GM23338 (cell line): ENCODE data around the gene FAM227A. TPM values are rescaled to one million over a fixed set of nuclear protein-coding genes. Genes with fewer than 3 reads are reported as not detected.

Experiments
- ATAC-seq: fragments of 200-7000 bp; cut with Tn5 transposase; 3 replicates; pipeline ENCODE4 v1.9.1; 2020
- DNase-seq: peaks from one replicate; pipeline ENCODE4 v3.0.0-alpha.2; 2015; ENCODE audit warnings: low spot score
- H2AFZ ChIP-seq: fragments of 200-600 bp; sonication (generic); 2 replicates; pipeline ENCODE4 v1.8.0; 2016; ENCODE audit warnings: antibody characterized with exemption, mild to moderate bottlenecking, moderate library complexity
- H3F3A ChIP-seq: fragments of 200-600 bp; sonication (generic); replicated peaks from 2 replicates; pipeline ENCODE4 v1.8.0; 2017; ENCODE audit warnings: antibody characterized with exemption, mixed run types, low read depth
- H3K27ac ChIP-seq: fragments of 200-600 bp; sonication (generic); 2 replicates; pipeline ENCODE4 v1.6.1; 2016; ENCODE audit warnings: low read depth
- H3K27me3 ChIP-seq: fragments of 200-600 bp; sonication (generic); 2 replicates; pipeline ENCODE4 v1.8.0; 2016; ENCODE audit warnings: mild to moderate bottlenecking, mixed run types, moderate library complexity; ENCODE audit not compliant: insufficient read depth
- H3K36me3 ChIP-seq: fragments of 200-600 bp; sonication (generic); 2 replicates; pipeline ENCODE4 v1.8.0; 2016; ENCODE audit warnings: mild to moderate bottlenecking; ENCODE audit not compliant: insufficient read depth
- H3K4me1 ChIP-seq: fragments of 200-600 bp; sonication (generic); 2 replicates; pipeline ENCODE4 v1.8.0; 2016; ENCODE audit warnings: mild to moderate bottlenecking, moderate library complexity; ENCODE audit not compliant: insufficient read depth
- H3K4me2 ChIP-seq: fragments of 200-600 bp; sonication (generic); 2 replicates; pipeline ENCODE4 v1.7.1; 2017; ENCODE audit warnings: mixed run types
- H3K4me3 ChIP-seq: fragments of 200-600 bp; sonication (generic); 2 replicates; pipeline ENCODE4 v1.6.1; 2016; ENCODE audit warnings: mixed run types
- H3K79me2 ChIP-seq: fragments of 200-600 bp; sonication (generic); replicated peaks from 2 replicates; pipeline ENCODE4 v1.8.0; 2017; ENCODE audit warnings: mild to moderate bottlenecking; ENCODE audit not compliant: insufficient read depth
- H3K9me2 ChIP-seq: fragments of 200-600 bp; sonication (generic); 2 replicates; pipeline ENCODE4 v1.8.0; 2017; ENCODE audit not compliant: insufficient read depth
- H4K20me1 ChIP-seq: fragments of 200-600 bp; sonication (generic); replicated peaks from 2 replicates; pipeline ENCODE4 v1.8.0; 2017; ENCODE audit warnings: mild to moderate bottlenecking; ENCODE audit not compliant: insufficient read depth
- H3K27ac Mint-ChIP-seq: 2 replicates; pipeline ENCODE4 v1.8.0; 2020; ENCODE audit warnings: inconsistent platforms, mild to moderate bottlenecking, moderate library complexity, mixed read lengths
- H3K27me3 Mint-ChIP-seq: 3 replicates; pipeline ENCODE4 v1.8.0; 2022; ENCODE audit warnings: low read depth, mild to moderate bottlenecking, moderate library complexity, mixed read lengths, inconsistent platforms; ENCODE audit not compliant: insufficient read depth, poor library complexity
- H3K36me3 Mint-ChIP-seq: 3 replicates; pipeline ENCODE4 v1.8.0; 2021; ENCODE audit warnings: low read depth, mild to moderate bottlenecking, inconsistent platforms, moderate library complexity, mixed read lengths
- H3K4me1 Mint-ChIP-seq: 3 replicates; pipeline ENCODE4 v1.8.0; 2020; ENCODE audit warnings: mild to moderate bottlenecking, inconsistent platforms, mixed read lengths
- H3K4me3 Mint-ChIP-seq: 3 replicates; pipeline ENCODE4 v1.8.0; 2021; ENCODE audit warnings: moderate library complexity, mild to moderate bottlenecking, inconsistent platforms, mixed read lengths
- H3K9me3 Mint-ChIP-seq: 3 replicates; pipeline ENCODE4 v1.8.0; 2020; ENCODE audit warnings: moderate library complexity, mild to moderate bottlenecking, inconsistent platforms, mixed read lengths
- CTCF ChIP-seq, 2 experiments: fragments of 200-600 bp in 1 of 2; sonication (generic) in 1 of 2; conservative IDR thresholded peaks; 2 replicates each; pipeline versions ENCODE4 v1.5.1 to v1.6.1; 2016 to 2017; ENCODE audit warnings: antibody characterized with exemption in 2 of 2, low read depth in 2 of 2, mild to moderate bottlenecking in 2 of 2, moderate library complexity in 1 of 2
- ETS1 ChIP-seq: IDR thresholded peaks from 2 replicates; pipeline ENCODE4 v1.6.1; 2016; ENCODE audit warnings: antibody characterized with exemption
- EZH2 ChIP-seq: fragments of 200-600 bp; sonication (generic); IDR thresholded peaks from one replicate; pipeline ENCODE4 v1.8.0; 2017; ENCODE audit warnings: antibody characterized with exemption, mild to moderate bottlenecking, low read depth; ENCODE audit not compliant: unreplicated experiment
- NANOG ChIP-seq: IDR thresholded peaks from 2 replicates; pipeline ENCODE4 v1.6.1; 2016; ENCODE audit warnings: antibody characterized with exemption, borderline replicate concordance
- POLR2AphosphoS5 ChIP-seq: IDR thresholded peaks from 2 replicates; pipeline ENCODE4 v1.6.1; 2016; ENCODE audit warnings: antibody characterized with exemption, low read depth
- REST ChIP-seq: IDR thresholded peaks from one replicate; pipeline ENCODE4 v1.6.1; 2018; ENCODE audit warnings: antibody characterized with exemption; ENCODE audit not compliant: unreplicated experiment
- ZNF114 ChIP-seq: fragments of 250-450 bp; sonication (Bioruptor Pico); IDR thresholded peaks from 2 replicates; pipeline ENCODE4 v1.5.0; 2020; ENCODE audit warnings: mild to moderate bottlenecking, moderate library complexity
- ZNF331 ChIP-seq: fragments of 250-450 bp; sonication (Bioruptor Pico); IDR thresholded peaks from 2 replicates; pipeline ENCODE4 v1.5.0; 2020; ENCODE audit warnings: low read depth, mild to moderate bottlenecking, moderate library complexity
- ZNF462 ChIP-seq: fragments of 250-450 bp; sonication (Bioruptor Pico); IDR thresholded peaks from 2 replicates; pipeline ENCODE4 v1.5.0; 2020; ENCODE audit warnings: mild to moderate bottlenecking, moderate library complexity
- polyA plus RNA-seq: library from polyadenylated mRNA; unstranded; fragments of >200 nt; fragmentation: Nextera tagmentation; extraction: Ambion mirVana; gene quantifications from 2 replicates; pipeline ENCODE4 v1.2.1, GENCODE V29; 2016
- total RNA-seq: library from RNA; depleted of rRNA; stranded (reverse); fragments of >200 nt; shearing (Covaris generic); gene quantifications from 2 replicates; pipeline ENCODE4 v1.2.3, GENCODE V29; 2014

FAM227A gene
- total and polyA plus RNA-seq, 2 experiments from 2014 or later, result 5.8 to 11.0 TPM

- Histone ChIP-seq H3K27ac (no peak overlapping the region), H3K36me3 (no peaks in the 10 kb centered on the region), H3K4me3 (no peak overlapping the region), H4K20me1 (no peaks in the 10 kb centered on the region), H3K27me3 (no peaks in the 10 kb centered on the region), H3K9me2 (no peaks in the 10 kb centered on the region), H3K4me1 (no peaks in the 10 kb centered on the region), H3K4me2 (no peak overlapping the region), H2AFZ (no peak overlapping the region), H3F3A (no peaks in the 10 kb centered on the region), H3K79me2 (no peaks in the 10 kb centered on the region)
- Mint-ChIP-seq H3K27me3 (no peaks in the 10 kb centered on the region), H3K36me3 (peaks cover 8% of the 10 kb centered on the region; the same call in 2 of the 3 replicates), H3K4me1 (no peaks in the 10 kb centered on the region), H3K9me3 (no peaks in the 10 kb centered on the region), H3K4me3 (no peak overlapping the region), H3K27ac (no peak overlapping the region)
- TF ChIP-seq REST (no peak), ZNF462 (CRISPR knock-in tag) (no peak), ZNF114 (CRISPR knock-in tag) (no peak), EZH2 (no peak), NANOG (no peak), CTCF (conservative IDR thresholded peaks at IDR 0.05; ENCODE audit: low read depth in 2 of 2) (no peak), POLR2AphosphoS5 (no peak), ETS1 (no peak), ZNF331 (CRISPR knock-in tag) (no peak)
- DNase-seq, result no peak
- ATAC-seq, result no peak
Measured at GRCh38 chr22:38554281-38554680, 101.9 kb downstream of the FAM227A start.
